ENCODE data around the gene ZSCAN10. TPM values are rescaled to one million over a fixed set of nuclear protein-coding genes. Genes with fewer than 3 reads are reported as not detected.
"Not testable (repeated sequence)": the region's sequence is repeated elsewhere in the genome, so short reads cannot be mapped to it uniquely, and the experiment has no call there.

The ZSCAN10 gene
- total and polyA plus RNA-seq, 2 of the 13 experiments (the other 11 are each of a cell fraction or from before 2014, with no cell fraction given) = not detected

- no peak overlapping the region for H2AFZ ChIP-seq (ENCODE audit: low read length)
- no peaks in the 10 kb centered on the region for H4K20me1 ChIP-seq (ENCODE audit: insufficient read depth, low read length)
- ChIA-PET POLR2A (interaction anchor here (1.6 kb wide), 1 partner anchor 34 kb away, joined by 3 read pairs; the partner anchor contains the start of gene TNFRSF12A), CTCF (ENCODE audit: low intra/inter-chr PET ratio, low total read pairs) (no interaction called here)
- BruUV-seq (replicated peaks) = no TSS peak
- FAIRE-seq (no peak), ATAC-seq (no peak), DNase-seq (ENCODE audit: low spot score) (no peak)
- no peak overlapping the region for H3K9ac ChIP-seq (ENCODE audit: insufficient read depth, low read depth, low read length)
- H3K27ac ChIP-seq (ENCODE audit: extremely low read length, insufficient read depth, low read length) = no peak overlapping the region
- intact Hi-C loops (cut with micrococcal nuclease; ENCODE audit: unreplicated experiment) = no loop called here
- H3K79me2 ChIP-seq (ENCODE audit: insufficient read depth, low read length) = no peaks in the 10 kb centered on the region
- H3K36me3 ChIP-seq (replicated peaks in 1 of 2; ENCODE audit: control insufficient read depth in 1 of 2, insufficient read depth in 2 of 2, low read length in 2 of 2) = no peaks in the 10 kb centered on the region
- H3K9me3 ChIP-seq (ENCODE audit: low read length) = no peaks in the 10 kb centered on the region
- H3K4me2 ChIP-seq (ENCODE audit: low read depth, low read length) = no peak overlapping the region
- no peak overlapping the region for H3K4me3 ChIP-seq (replicated peaks in 1 of 3; ENCODE audit: insufficient read depth in 1 of 3, low read depth in 2 of 3, low read length in 3 of 3)
- H3K27me3 ChIP-seq (ENCODE audit: control insufficient read depth in 1 of 2, insufficient read depth in 2 of 2, low read length in 2 of 2) = peaks cover 0 to 14% of the 10 kb centered on the region in 2 experiments; a peak in 3 of 5 replicates
- TF ChIP-seq ISX (CRISPR knock-in tag; conservative IDR thresholded peaks at IDR 0.05) (no peak), ELF3 (CRISPR knock-in tag; IDR thresholded peaks at IDR 0.05) (no peak), ZNF629 (CRISPR knock-in tag; conservative IDR thresholded peaks at IDR 0.05) (peak; percentile 70), MLLT10 (CRISPR knock-in tag; IDR thresholded peaks at IDR 0.05) (no peak), GATAD1 (CRISPR knock-in tag; IDR thresholded peaks at IDR 0.05) (no peak), AGO2 (optimal IDR thresholded peaks at IDR 0.05; ENCODE audit: low read depth, low read length) (no peak)
- in situ Hi-C loops (cut with HindIII; ENCODE audit: extremely low pct_ligation_motif_present, low pct_unique_long_range_greater_than_20kb) = no loop called here
- peaks cover 6% of the 10 kb centered on the region for H3K4me1 ChIP-seq (ENCODE audit: insufficient read depth, low read length)
- WGBS (ENCODE audit: low lambda C conversion rate) = 78% methylated on average over 16 of the region's 17 CpGs
These were observed 43.9 kb downstream of the ZSCAN10 start for GRCh38 chr16:3054965-3055733.

GRCh38 chr16:3053330-3053710 is 45.8 kb downstream of the ZSCAN10 start:
- in situ Hi-C loops (cut with HindIII; ENCODE audit: extremely low pct_ligation_motif_present, low pct_unique_long_range_greater_than_20kb); H3K27ac ChIP-seq (ENCODE audit: extremely low read length, insufficient read depth, low read length); POLR2A ChIA-PET; H2AFZ ChIP-seq (ENCODE audit: low read length); H3K79me2 ChIP-seq (ENCODE audit: insufficient read depth, low read length); H4K20me1 ChIP-seq (ENCODE audit: insufficient read depth, low read length); intact Hi-C loops (cut with micrococcal nuclease; ENCODE audit: unreplicated experiment); H3K9me3 ChIP-seq (ENCODE audit: low read length); H3K4me2 ChIP-seq (ENCODE audit: low read depth, low read length); CTCF ChIA-PET (ENCODE audit: low intra/inter-chr PET ratio, low total read pairs); H3K4me1 ChIP-seq (ENCODE audit: insufficient read depth, low read length); BruUV-seq (replicated peaks); H3K4me3 ChIP-seq (replicated peaks in 1 of 3; ENCODE audit: insufficient read depth in 1 of 3, low read depth in 2 of 3, low read length in 3 of 3); H3K9ac ChIP-seq (ENCODE audit: insufficient read depth, low read depth, low read length); H3K36me3 ChIP-seq (replicated peaks in 1 of 2; ENCODE audit: control insufficient read depth in 1 of 2, insufficient read depth in 2 of 2, low read length in 2 of 2); DNase-seq (ENCODE audit: low spot score): not testable (repeated sequence)
- WGBS (ENCODE audit: low lambda C conversion rate) = 75% methylated on average over 7 of the region's 13 CpGs
- H3K27me3 ChIP-seq (ENCODE audit: control insufficient read depth in 1 of 2, insufficient read depth in 2 of 2, low read length in 2 of 2) = peaks cover 5 to 30% of the 10 kb centered on the region in 2 experiments
- FAIRE-seq = peak; percentile 21
- ATAC-seq = peak; percentile 32; the same call in 2 of the 3 replicates
- 0 out of 2 replicates have a peak, but pooled peaks have one; percentile 3 for TF ChIP-seq STAG1 (CRISPR knock-in tag; IDR thresholded peaks at IDR 0.05)

DNA sequence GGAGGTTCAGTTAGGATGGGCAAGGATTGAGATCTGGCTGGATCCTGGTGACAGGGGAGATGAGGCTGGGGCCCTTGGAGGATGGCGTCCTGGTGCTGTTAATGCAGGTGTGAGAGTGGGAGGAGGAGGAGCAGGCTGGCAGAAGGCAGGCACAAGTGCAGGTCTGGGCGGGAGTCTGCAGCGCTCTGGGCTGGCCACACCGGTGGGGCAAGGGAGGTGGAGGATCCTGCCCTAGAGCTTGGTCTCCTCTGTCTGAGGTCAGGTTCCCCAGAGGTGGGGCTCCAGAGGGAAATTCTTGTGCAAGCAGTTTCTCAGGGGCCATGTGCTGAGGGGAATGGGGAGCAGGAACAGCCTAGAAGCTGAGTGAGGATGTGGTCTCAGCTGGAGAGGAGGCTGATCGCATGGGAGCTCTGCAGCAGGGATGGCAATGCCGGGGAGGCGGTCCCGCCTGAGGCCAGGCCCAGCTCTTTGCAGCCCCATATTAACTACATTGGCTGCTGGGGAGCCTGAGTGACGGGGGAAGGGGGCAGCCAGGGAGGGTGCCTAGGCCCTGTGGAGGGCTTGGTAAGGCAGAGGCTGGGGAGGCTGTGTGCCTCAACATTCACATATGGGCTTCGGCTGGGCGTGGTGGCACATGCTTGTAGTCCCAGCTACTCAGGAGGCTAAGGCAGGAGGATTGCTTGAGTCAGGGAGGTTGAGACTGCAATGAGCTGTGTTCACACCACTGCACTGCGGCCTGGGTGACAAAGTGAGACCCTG is 46.3 kb downstream of the ZSCAN10 start:
- POLR2A ChIA-PET; H3K27ac ChIP-seq (ENCODE audit: extremely low read length, insufficient read depth, low read length); H3K9me3 ChIP-seq (ENCODE audit: low read length); H3K4me2 ChIP-seq (ENCODE audit: low read depth, low read length); H3K4me3 ChIP-seq (replicated peaks in 1 of 3; ENCODE audit: insufficient read depth in 1 of 3, low read depth in 2 of 3, low read length in 3 of 3); FAIRE-seq; intact Hi-C loops (cut with micrococcal nuclease; ENCODE audit: unreplicated experiment); BruUV-seq (replicated peaks); H3K36me3 ChIP-seq (replicated peaks in 1 of 2; ENCODE audit: control insufficient read depth in 1 of 2, insufficient read depth in 2 of 2, low read length in 2 of 2); H3K79me2 ChIP-seq (ENCODE audit: insufficient read depth, low read length); H2AFZ ChIP-seq (ENCODE audit: low read length); H3K4me1 ChIP-seq (ENCODE audit: insufficient read depth, low read length); in situ Hi-C loops (cut with HindIII; ENCODE audit: extremely low pct_ligation_motif_present, low pct_unique_long_range_greater_than_20kb); CTCF ChIA-PET (ENCODE audit: low intra/inter-chr PET ratio, low total read pairs); H4K20me1 ChIP-seq (ENCODE audit: insufficient read depth, low read length); H3K9ac ChIP-seq (ENCODE audit: insufficient read depth, low read depth, low read length); DNase-seq (ENCODE audit: low spot score): not testable (repeated sequence)
- WGBS (ENCODE audit: low lambda C conversion rate) = 64% methylated on average over 11 of the region's 12 CpGs
- peak; percentile 46 for ATAC-seq
- H3K27me3 ChIP-seq (ENCODE audit: control insufficient read depth in 1 of 2, insufficient read depth in 2 of 2, low read length in 2 of 2) = peaks cover 5 to 35% of the 10 kb centered on the region in 2 experiments
